Right kidney (tissue), 1 donor: Measurements from ENCODE around the gene TRAPPC13.
"Not testable (repeated sequence)": the region's sequence is repeated elsewhere in the genome, so short reads cannot be mapped to it uniquely, and the experiment has no call there.

Experiments
- DNase-seq: peaks from one replicate; pipeline ENCODE4 v3.0.0-alpha.2; 2016

The TRAPPC13 gene

GRCh38 chr5:65674749-65675148, 49.9 kb downstream of the TRAPPC13 start:
- DNase-seq = no peak

- not testable (repeated sequence) for DNase-seq
Observed at GRCh38 chr5:65676056-65676455, 51.2 kb downstream of the TRAPPC13 start.

- DNase-seq = no peak
Observed at GRCh38 chr5:65682148-65682547, 57.3 kb downstream of the TRAPPC13 start.

GRCh38 chr5:65693121-65693520, 68.3 kb downstream of the TRAPPC13 start:
- no peak for DNase-seq

GRCh38 chr5:65695162-65695755, 70.4 kb downstream of the TRAPPC13 start:
- no peak for DNase-seq

- no peak for DNase-seq
Observed at GRCh38 chr5:65695896-65696295, 71.1 kb downstream of the TRAPPC13 start.

- DNase-seq = no peak
Observed at GRCh38 chr5:65696892-65697291, 72.1 kb downstream of the TRAPPC13 start.

GRCh38 chr5:65699338-65699737, 74.5 kb downstream of the TRAPPC13 start:
- DNase-seq = no peak

GRCh38 chr5:65702036-65702435, 77.2 kb downstream of the TRAPPC13 start:
- DNase-seq = no peak

- DNase-seq = no peak
Observed at GRCh38 chr5:65704621-65705239, 79.9 kb downstream of the TRAPPC13 start.

GRCh38 chr5:65707663-65708062, 82.8 kb downstream of the TRAPPC13 start:
- DNase-seq = no peak

GRCh38 chr5:65708145-65708544, 83.3 kb downstream of the TRAPPC13 start:
- DNase-seq = no peak
